ENCODE measurements around the gene CAPN2. TPM values are rescaled to one million over a fixed set of nuclear protein-coding genes. Genes with fewer than 3 reads are reported as not detected.

Gene CAPN2
- total RNA-seq, 1 experiment from 2014 or later: 189 TPM

GRCh38 chr1:223702735-223703667, 9.3 kb upstream of the CAPN2 start:
- peak; percentile 78 for DNase-seq (ENCODE audit: low read depth)

GRCh38 chr1:223703668-223704013, 8.7 kb upstream of the CAPN2 start:
- DNase-seq (ENCODE audit: low read depth): no peak

GRCh38 chr1:223704921-223705878, 7.1 kb upstream of the CAPN2 start:
- peak; percentile 76 for DNase-seq (ENCODE audit: low read depth)

- peak; percentile 77 for DNase-seq (ENCODE audit: low read depth)
Measured at GRCh38 chr1:223706077-223706973, 6.0 kb upstream of the CAPN2 start.

GRCh38 chr1:223707256-223708000, 4.9 kb upstream of the CAPN2 start:
- DNase-seq (ENCODE audit: low read depth): peak; percentile 97

GRCh38 chr1:223708001-223708359, 4.4 kb upstream of the CAPN2 start:
- DNase-seq (ENCODE audit: low read depth): no peak

- no peak for DNase-seq (ENCODE audit: low read depth)
Measured at GRCh38 chr1:223708651-223709268, 3.6 kb upstream of the CAPN2 start.

- no peak for DNase-seq (ENCODE audit: low read depth)
Measured at GRCh38 chr1:223709598-223709997, 2.7 kb upstream of the CAPN2 start.

GRCh38 chr1:223710179-223711133, 1.9 kb upstream of the CAPN2 start:
- no peak for DNase-seq (ENCODE audit: low read depth)

- peak; percentile 64 for DNase-seq (ENCODE audit: low read depth)
Measured at GRCh38 chr1:223711173-223711572, 1.2 kb upstream of the CAPN2 start.

- DNase-seq (ENCODE audit: low read depth): no peak
Measured at GRCh38 chr1:223711747-223712193, 569 bp upstream of the CAPN2 start.

- peak; percentile 40 for DNase-seq (ENCODE audit: low read depth)
Measured at GRCh38 chr1:223712850-223713474, 623 bp downstream of the CAPN2 start.

- DNase-seq (ENCODE audit: low read depth): peak; percentile 66
Measured at GRCh38 chr1:223713546-223714420, 1.4 kb downstream of the CAPN2 start.

GRCh38 chr1:223714421-223714724, 2.0 kb downstream of the CAPN2 start:
- DNase-seq (ENCODE audit: low read depth): no peak

GRCh38 chr1:223714849-223715603, 2.7 kb downstream of the CAPN2 start:
- peak; percentile 85 for DNase-seq (ENCODE audit: low read depth)

- DNase-seq (ENCODE audit: low read depth): no peak
Measured at GRCh38 chr1:223715604-223716172, 3.3 kb downstream of the CAPN2 start.
